Measurements from ENCODE around the gene NTPCR. TPM values are rescaled to one million over a fixed set of nuclear protein-coding genes. Genes with fewer than 3 reads are reported as not detected.
A peak's percentile ranks its signal among the peaks of the same experiment; 100 is the strongest.

Gene NTPCR
- total RNA-seq, 1 donor from 2014 or later, result 51.0 TPM

DNA sequence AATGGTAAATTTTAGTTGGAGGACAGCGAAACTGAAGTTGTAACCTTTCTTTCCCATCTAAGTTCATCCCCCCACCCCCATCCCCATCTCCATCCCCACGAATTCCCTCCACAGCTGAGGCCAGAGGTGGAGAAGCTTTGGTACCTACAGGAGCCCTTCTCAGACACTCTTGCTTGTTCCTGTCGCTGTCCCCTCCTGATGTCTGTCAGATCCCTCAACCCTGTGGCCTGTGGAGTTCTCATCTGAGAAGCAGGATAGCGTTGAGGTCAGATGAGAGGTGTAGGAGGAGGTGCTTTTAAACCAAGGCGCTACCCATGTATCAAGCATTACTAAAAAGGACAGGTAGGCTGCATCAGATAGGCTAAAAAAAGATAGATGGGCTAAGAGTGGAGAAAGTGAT is 769 bp downstream of the NTPCR start:
- TF ChIP-seq, protein P1, sequence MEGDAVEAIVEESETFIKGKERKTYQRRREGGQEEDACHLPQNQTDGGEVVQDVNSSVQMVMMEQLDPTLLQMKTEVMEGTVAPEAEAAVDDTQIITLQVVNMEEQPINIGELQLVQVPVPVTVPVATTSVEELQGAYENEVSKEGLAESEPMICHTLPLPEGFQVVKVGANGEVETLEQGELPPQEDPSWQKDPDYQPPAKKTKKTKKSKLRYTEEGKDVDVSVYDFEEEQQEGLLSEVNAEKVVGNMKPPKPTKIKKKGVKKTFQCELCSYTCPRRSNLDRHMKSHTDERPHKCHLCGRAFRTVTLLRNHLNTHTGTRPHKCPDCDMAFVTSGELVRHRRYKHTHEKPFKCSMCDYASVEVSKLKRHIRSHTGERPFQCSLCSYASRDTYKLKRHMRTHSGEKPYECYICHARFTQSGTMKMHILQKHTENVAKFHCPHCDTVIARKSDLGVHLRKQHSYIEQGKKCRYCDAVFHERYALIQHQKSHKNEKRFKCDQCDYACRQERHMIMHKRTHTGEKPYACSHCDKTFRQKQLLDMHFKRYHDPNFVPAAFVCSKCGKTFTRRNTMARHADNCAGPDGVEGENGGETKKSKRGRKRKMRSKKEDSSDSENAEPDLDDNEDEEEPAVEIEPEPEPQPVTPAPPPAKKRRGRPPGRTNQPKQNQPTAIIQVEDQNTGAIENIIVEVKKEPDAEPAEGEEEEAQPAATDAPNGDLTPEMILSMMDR (IDR thresholded peaks at IDR 0.05; ENCODE audit: insufficient read depth, low read length, poor library complexity, severe bottlenecking), result no peak
- DNase-seq (ENCODE audit: low read depth), result no peak

DNA sequence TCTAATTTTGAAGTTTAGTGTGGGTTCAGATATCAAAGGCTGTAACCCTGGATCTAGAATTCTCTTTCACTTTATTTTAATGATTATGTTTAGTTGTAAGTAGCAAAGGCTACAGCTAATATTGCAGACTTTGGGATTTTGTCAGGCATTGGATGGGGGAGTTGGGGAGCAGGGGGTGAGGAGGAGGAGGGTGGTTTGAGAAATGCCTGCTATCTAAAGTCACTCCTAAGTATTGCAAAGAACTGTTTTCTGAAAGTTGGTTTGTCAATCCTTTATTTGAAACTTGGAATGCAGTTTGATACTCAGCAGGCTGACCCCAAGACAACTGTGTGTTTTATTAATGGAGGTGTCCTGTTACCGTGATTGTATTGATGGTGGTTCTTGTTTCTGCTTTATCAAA is 1.2 kb downstream of the NTPCR start:
- TF ChIP-seq, protein P1 (IDR thresholded peaks at IDR 0.05; ENCODE audit: insufficient read depth, low read length, poor library complexity, severe bottlenecking), result no peak
- peak overlapping the region; percentile 94 for H3K4me3 ChIP-seq (ENCODE audit: low read depth, low read length)
- no peaks in the 10 kb centered on the region for H3K27me3 ChIP-seq (ENCODE audit: control insufficient read depth, insufficient read depth, low read length)
- H3K36me3 ChIP-seq (ENCODE audit: control insufficient read depth, insufficient read depth, low read length), result no peaks in the 10 kb centered on the region
- DNase-seq (ENCODE audit: low read depth), result no peak

More for the DNA sequence above, 769 bp downstream of the NTPCR start:
- Histone ChIP-seq H3K36me3 (ENCODE audit: control insufficient read depth, insufficient read depth, low read length) (no peaks in the 10 kb centered on the region), H3K27me3 (ENCODE audit: control insufficient read depth, insufficient read depth, low read length) (no peaks in the 10 kb centered on the region), H3K4me3 (ENCODE audit: low read depth, low read length) (peak overlapping the region; percentile 94)

DNA sequence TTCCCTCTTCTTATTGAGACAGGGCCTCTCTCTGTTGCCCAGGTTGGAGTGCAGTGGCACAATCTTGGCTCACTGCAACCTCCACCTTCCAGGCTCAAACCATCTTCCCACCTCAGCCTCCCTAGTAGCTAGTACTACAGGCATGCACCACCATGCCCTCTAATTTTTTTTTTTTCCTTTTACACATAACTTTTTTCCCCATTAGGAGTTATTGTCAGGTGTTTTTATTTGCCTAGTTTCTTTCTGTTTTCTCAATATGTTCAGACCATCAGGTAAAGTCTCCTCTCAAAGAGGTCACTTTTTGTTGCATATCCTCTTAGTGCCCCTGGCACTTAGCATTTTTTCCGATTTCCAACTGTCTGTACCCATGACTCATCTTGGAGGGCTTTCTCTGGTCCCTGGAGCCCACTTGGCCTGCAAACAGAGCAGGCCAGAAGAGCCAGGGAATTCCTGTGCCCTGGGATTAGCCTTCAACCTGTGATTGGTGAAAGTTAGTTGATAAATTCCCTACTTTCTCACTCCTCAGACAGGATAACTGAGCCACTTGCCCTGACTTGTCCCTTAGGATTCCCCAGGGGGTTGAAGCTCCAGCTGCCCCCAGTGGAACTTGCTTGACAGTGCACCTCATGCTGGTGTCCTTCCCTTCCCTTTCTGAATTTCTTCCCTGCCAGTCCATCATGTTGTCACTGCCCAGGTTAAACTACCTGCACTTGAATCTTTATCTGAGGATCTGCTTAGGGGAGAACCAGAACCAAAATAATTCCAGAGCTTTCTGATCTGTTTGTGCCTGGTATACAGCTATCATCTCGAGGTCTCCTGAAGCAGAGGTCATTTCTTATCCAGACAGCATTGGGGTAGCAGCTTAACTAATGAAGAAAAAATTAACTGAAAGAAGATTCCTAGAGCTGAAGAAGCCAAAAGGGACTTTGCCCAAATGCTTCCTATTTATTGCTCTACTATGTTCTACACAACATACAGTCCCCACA is 2.4 kb downstream of the NTPCR start:
- Histone ChIP-seq H3K4me3 (ENCODE audit: low read depth, low read length) (no peak overlapping the region), H3K27me3 (ENCODE audit: control insufficient read depth, insufficient read depth, low read length) (no peaks in the 10 kb centered on the region), H3K36me3 (ENCODE audit: control insufficient read depth, insufficient read depth, low read length) (no peaks in the 10 kb centered on the region)
- no peak for DNase-seq (ENCODE audit: low read depth)
- TF ChIP-seq, protein P1 (IDR thresholded peaks at IDR 0.05; ENCODE audit: insufficient read depth, low read length, poor library complexity, severe bottlenecking), result peak; percentile 79

DNA sequence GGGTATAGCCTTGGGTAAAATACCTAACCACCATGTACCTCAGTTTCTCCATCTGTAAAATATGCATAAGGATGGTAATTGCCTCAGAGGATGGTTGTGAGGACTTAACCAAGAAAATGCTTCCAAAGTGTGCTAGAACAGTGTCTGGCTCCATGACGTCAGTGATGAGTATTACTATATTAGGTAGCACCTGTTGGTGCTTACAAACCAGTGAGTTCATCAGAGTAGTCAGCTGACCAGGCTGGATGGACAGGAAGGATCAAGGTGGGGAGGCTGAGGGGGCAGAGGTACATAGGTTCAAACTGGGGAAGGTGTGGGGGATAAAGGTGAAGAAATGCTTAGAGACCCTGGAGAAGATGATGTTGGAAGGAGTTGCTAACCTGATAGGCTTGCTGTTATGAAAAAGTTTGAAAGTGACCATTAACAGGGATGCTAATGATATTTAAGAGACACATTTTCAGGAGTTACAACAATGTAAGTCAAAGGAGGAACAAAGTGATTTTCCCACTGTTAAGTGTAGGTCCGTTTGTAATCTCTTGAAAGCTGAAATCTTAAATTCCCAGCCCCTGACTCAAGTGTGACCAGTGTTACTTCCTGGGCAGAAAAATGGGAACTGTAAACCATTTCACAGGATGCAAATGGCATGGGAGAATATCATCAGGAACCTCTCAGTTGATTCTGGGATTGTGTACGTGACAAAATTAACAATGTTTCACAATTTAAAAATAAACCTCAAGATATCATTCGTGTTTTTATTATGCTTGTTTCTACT is 4.4 kb downstream of the NTPCR start:
- H3K27me3 ChIP-seq (ENCODE audit: control insufficient read depth, insufficient read depth, low read length), result no peaks in the 10 kb centered on the region
- TF ChIP-seq, protein P1 (IDR thresholded peaks at IDR 0.05; ENCODE audit: insufficient read depth, low read length, poor library complexity, severe bottlenecking), result no peak
- no peak for DNase-seq (ENCODE audit: low read depth)
- H3K36me3 ChIP-seq (ENCODE audit: control insufficient read depth, insufficient read depth, low read length), result no peaks in the 10 kb centered on the region
- no peak overlapping the region for H3K4me3 ChIP-seq (ENCODE audit: low read depth, low read length)

DNA sequence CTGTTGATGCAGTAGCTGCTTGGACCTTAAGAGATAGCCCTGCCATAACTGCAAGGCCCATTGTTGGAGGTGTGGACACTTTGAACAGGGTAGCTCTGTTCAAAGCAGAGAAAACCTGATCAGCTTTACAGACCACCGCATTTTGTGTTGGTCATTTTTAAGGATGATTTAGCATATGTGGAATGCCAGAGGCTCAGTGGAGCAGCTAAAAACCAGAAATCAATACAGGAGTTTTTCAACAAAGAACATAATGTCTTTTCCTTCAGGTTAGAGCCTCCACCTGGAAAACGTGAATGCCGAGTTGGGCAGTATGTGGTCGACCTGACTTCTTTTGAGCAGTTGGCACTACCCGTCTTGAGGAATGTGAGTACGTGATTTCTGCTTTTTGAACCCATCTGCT is 5.7 kb downstream of the NTPCR start:
- DNase-seq (ENCODE audit: low read depth), result no peak
- no peaks in the 10 kb centered on the region for H3K36me3 ChIP-seq (ENCODE audit: control insufficient read depth, insufficient read depth, low read length)
- TF ChIP-seq, protein P1 (IDR thresholded peaks at IDR 0.05; ENCODE audit: insufficient read depth, low read length, poor library complexity, severe bottlenecking), result no peak
- no peak overlapping the region for H3K4me3 ChIP-seq (ENCODE audit: low read depth, low read length)
- H3K27me3 ChIP-seq (ENCODE audit: control insufficient read depth, insufficient read depth, low read length), result no peaks in the 10 kb centered on the region
